DND-41 (cell line): ENCODE results near the gene OSCAR.

Experiments used
- ATAC-seq: fragments of 200-7000 bp; cut with Tn5 transposase; 3 replicates; pipeline ENCODE4 v1.9.1; 2021; ENCODE audit warnings: low read depth; ENCODE audit not compliant: insufficient read depth
- DNase-seq: peaks from one replicate; pipeline ENCODE4 v3.0.0-alpha.2; 2020
- H2AFZ ChIP-seq: 2 replicates; pipeline ENCODE4 v1.6.0; 2012; ENCODE audit warnings: low read depth, low read length
- H3K27ac ChIP-seq: 2 replicates; pipeline ENCODE4 v1.5.1; 2012; ENCODE audit warnings: low read length, inconsistent platforms
- H3K27me3 ChIP-seq: fragments of 200-600 bp; sonication (generic); 2 replicates; pipeline ENCODE4 v1.6.0; 2012; ENCODE audit warnings: low read length, mild to moderate bottlenecking, inconsistent platforms; ENCODE audit not compliant: insufficient read depth, poor library complexity
- H3K36me3 ChIP-seq: 2 replicates; pipeline ENCODE4 v1.5.1; 2012; ENCODE audit warnings: low read length, inconsistent platforms; ENCODE audit not compliant: insufficient read depth
- H3K4me1 ChIP-seq: 2 replicates; pipeline ENCODE4 v1.5.1; 2012; ENCODE audit warnings: mild to moderate bottlenecking, low read length; ENCODE audit not compliant: insufficient read depth
- H3K4me2 ChIP-seq: 2 replicates; pipeline ENCODE4 v1.6.0; 2012; ENCODE audit warnings: mild to moderate bottlenecking, moderate library complexity, low read length, inconsistent platforms; ENCODE audit not compliant: insufficient read depth
- H3K4me3 ChIP-seq, 2 experiments: fragments of 200-600 bp in 1 of 2; shearing (Covaris generic) in 1 of 2; 2 replicates each; pipeline ENCODE4 v1.5.1; 2012 to 2016; ENCODE audit warnings: inconsistent platforms in 2 of 2, low read length in 2 of 2, mild to moderate bottlenecking in 2 of 2, low read depth in 1 of 2, moderate library complexity in 1 of 2
- H3K79me2 ChIP-seq: 2 replicates; pipeline ENCODE4 v1.6.0; 2012; ENCODE audit warnings: low read length, inconsistent platforms; ENCODE audit not compliant: insufficient read depth
- H3K9ac ChIP-seq: 2 replicates; pipeline ENCODE4 v1.6.0; 2012; ENCODE audit warnings: low read depth, mild to moderate bottlenecking, inconsistent platforms, low read length, moderate library complexity
- H3K9me3 ChIP-seq: 2 replicates; pipeline ENCODE4 v1.5.1; 2012; ENCODE audit warnings: low read length, moderate library complexity, mild to moderate bottlenecking, inconsistent platforms; ENCODE audit not compliant: insufficient read depth, severe bottlenecking
- H4K20me1 ChIP-seq: 2 replicates; pipeline ENCODE4 v1.6.0; 2012; ENCODE audit warnings: low read length; ENCODE audit not compliant: insufficient read depth
- EZH2 ChIP-seq: IDR thresholded peaks from 3 replicates; pipeline ENCODE4 v1.6.1; 2012; ENCODE audit warnings: borderline replicate concordance, low read depth, mild to moderate bottlenecking, moderate library complexity, low read length, inconsistent platforms; ENCODE audit not compliant: severe bottlenecking
- TF ChIP-seq, protein P1 (sequence below): IDR thresholded peaks from 2 replicates; pipeline ENCODE4 v1.5.1; 2012; ENCODE audit warnings: borderline replicate concordance, low read length, moderate library complexity, mild to moderate bottlenecking; ENCODE audit not compliant: poor library complexity, severe bottlenecking; ENCODE audit errors: extremely low read depth

Gene OSCAR

DNA sequence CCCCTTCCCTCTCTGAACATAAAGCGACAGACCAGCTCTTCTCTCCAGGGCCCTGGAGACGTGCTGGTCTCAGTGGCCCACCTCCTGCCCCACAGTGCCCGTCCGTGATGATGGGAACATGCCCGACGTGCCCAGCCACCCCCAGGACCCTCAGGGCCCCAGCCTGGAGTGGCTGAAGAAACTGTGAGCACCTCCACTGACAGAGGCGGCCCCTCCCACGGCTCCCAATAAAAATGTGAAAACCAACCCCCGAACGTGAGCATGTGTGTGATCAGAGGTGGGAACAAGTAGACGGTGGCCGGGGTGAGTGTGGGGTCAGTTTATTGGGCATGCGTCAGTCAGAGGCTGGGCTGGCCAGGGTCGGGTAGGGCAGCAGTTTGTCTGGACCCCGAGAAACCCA lies 6.1 kb upstream of the OSCAR start:
- TF ChIP-seq, protein P1, sequence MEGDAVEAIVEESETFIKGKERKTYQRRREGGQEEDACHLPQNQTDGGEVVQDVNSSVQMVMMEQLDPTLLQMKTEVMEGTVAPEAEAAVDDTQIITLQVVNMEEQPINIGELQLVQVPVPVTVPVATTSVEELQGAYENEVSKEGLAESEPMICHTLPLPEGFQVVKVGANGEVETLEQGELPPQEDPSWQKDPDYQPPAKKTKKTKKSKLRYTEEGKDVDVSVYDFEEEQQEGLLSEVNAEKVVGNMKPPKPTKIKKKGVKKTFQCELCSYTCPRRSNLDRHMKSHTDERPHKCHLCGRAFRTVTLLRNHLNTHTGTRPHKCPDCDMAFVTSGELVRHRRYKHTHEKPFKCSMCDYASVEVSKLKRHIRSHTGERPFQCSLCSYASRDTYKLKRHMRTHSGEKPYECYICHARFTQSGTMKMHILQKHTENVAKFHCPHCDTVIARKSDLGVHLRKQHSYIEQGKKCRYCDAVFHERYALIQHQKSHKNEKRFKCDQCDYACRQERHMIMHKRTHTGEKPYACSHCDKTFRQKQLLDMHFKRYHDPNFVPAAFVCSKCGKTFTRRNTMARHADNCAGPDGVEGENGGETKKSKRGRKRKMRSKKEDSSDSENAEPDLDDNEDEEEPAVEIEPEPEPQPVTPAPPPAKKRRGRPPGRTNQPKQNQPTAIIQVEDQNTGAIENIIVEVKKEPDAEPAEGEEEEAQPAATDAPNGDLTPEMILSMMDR = no peak
- no peak for TF ChIP-seq EZH2
- H3K36me3 ChIP-seq = peaks cover 62% of the 10 kb centered on the region
- ATAC-seq = no peak

DNA sequence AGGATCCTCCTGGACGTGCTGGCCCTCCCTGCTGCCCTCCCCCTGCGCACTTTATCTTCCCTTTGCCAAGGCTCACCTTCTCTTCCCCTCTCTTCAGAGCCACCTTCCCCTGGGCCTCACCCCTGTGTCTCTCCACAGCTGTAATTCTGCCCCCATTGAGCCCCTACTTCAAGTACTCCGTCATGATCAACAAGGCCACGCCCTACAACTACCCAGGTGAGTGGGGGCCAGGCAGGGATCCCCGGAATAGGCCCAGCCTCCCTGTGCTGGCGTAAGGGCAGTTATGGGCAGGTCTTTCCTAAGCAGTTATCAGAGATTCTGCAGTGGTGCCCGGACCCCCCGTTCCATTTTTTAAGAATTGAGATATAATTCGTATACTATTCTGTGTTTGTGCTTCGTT lies 5.2 kb upstream of the OSCAR start:
- ATAC-seq = no peak
- Histone ChIP-seq H4K20me1 (peaks cover 27% of the 10 kb centered on the region), H3K4me3 (no peak overlapping the region), H3K27me3 (no peaks in the 10 kb centered on the region), H3K27ac (no peak overlapping the region), H3K4me1 (peaks cover 28% of the 10 kb centered on the region), H3K4me2 (no peak overlapping the region; the same call in 1 of the 2 replicates), H3K79me2 (peaks cover 62% of the 10 kb centered on the region), H3K36me3 (peaks cover 58% of the 10 kb centered on the region), H3K9ac (no peak overlapping the region), H3K9me3 (no peaks in the 10 kb centered on the region), H2AFZ (no peak overlapping the region)
- no peak for TF ChIP-seq EZH2
- TF ChIP-seq, protein P1 = no peak
- DNase-seq = no peak

More for the DNA sequence above, 6.1 kb upstream of the OSCAR start:
- peaks cover 30% of the 10 kb centered on the region for H4K20me1 ChIP-seq
- H3K9me3 ChIP-seq = no peaks in the 10 kb centered on the region
- peaks cover 28% of the 10 kb centered on the region for H3K4me1 ChIP-seq
- no peak overlapping the region for H3K27ac ChIP-seq
- H3K9ac ChIP-seq = no peak overlapping the region
- H3K79me2 ChIP-seq = peaks cover 67% of the 10 kb centered on the region
- no peaks in the 10 kb centered on the region for H3K27me3 ChIP-seq
- DNase-seq = no peak
- no peak overlapping the region for H2AFZ ChIP-seq
- H3K4me2 ChIP-seq = no peak overlapping the region
- H3K4me3 ChIP-seq = no peak overlapping the region

DNA sequence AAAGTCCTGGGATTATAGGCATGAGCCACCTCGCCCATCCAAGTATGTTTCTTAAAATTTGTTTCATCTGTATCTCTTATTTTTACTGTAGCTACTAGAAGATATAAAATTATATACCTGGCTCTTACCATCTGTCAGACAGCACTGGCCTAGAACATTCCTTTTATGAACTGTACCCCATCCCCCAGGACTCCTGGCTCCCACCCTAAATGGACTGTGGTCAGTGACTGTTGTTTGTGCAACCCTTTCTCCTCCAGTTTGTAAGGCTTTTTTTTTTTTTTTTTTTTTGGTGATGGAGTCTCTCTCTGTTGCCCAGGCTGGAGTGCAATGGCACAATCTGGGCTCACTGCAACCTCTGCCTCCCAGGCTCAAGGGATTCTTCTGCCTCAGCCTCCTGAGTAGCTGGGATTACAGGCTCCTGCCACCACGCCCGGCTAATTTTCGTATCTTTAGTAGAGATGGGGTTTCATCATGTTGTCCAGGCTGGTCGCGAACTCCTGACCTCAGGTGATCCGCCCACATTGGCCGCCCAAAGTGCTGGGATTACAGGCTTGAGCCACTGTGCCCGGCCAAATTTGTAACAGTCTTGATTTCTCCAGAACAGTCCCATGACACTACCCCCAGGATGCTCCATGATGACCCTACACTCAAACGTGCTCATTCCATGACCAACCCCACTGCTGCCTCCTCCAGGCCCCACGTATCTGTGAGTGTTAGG lies 4.6 kb upstream of the OSCAR start:
- peaks cover 28% of the 10 kb centered on the region for H3K4me1 ChIP-seq
- no peaks in the 10 kb centered on the region for H3K27me3 ChIP-seq
- no peak overlapping the region for H3K4me3 ChIP-seq
- H3K27ac ChIP-seq = no peak overlapping the region
- no peak overlapping the region for H3K9ac ChIP-seq
- H4K20me1 ChIP-seq = peaks cover 25% of the 10 kb centered on the region
- DNase-seq (no peak), ATAC-seq (no peak)
- no peak overlapping the region; the same call in 1 of the 2 replicates for H3K4me2 ChIP-seq
- no peak overlapping the region for H2AFZ ChIP-seq
- no peaks in the 10 kb centered on the region for H3K9me3 ChIP-seq
- peaks cover 52% of the 10 kb centered on the region for H3K36me3 ChIP-seq
- peaks cover 55% of the 10 kb centered on the region for H3K79me2 ChIP-seq
- TF ChIP-seq EZH2 = no peak
- TF ChIP-seq, protein P1 = no peak
